Stimulated activated CD4-positive, alpha-beta T cell treated with anti-CD3 and anti-CD28 coated beads, Interleukin-15, amount 100 ng/mL, for 48 hours (primary cell): Measurements from ENCODE around the gene VEGFD.
"Not testable (repeated sequence)": the region's sequence is repeated elsewhere in the genome, so short reads cannot be mapped to it uniquely, and the experiment has no call there.

Source experiments
- DNase-seq, 2 donors: peaks; one replicate each; pipeline ENCODE4 v3.0.0-alpha.2; 2020; ENCODE audit warnings: low read depth in 2 of 2

The VEGFD gene

DNA sequence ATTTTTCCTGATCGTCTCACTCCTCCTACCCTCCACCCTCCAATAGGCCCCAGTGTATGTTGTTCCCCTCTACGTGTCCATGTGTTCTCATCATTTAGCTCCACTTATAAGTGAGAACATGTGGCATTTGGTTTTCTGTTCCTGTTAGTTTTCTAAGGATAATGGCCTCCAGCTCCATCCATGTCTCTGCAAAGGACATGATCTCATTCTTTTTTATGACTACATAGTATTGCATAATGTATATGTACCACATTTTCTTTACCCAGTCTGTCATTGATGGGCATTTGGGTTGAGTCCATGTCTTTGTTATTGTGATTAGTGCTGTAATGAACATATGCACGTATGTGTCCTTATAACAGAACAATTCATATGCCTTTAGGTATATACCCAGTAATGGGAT is 78.3 kb downstream of the VEGFD start:
- not testable (repeated sequence) for DNase-seq

DNA sequence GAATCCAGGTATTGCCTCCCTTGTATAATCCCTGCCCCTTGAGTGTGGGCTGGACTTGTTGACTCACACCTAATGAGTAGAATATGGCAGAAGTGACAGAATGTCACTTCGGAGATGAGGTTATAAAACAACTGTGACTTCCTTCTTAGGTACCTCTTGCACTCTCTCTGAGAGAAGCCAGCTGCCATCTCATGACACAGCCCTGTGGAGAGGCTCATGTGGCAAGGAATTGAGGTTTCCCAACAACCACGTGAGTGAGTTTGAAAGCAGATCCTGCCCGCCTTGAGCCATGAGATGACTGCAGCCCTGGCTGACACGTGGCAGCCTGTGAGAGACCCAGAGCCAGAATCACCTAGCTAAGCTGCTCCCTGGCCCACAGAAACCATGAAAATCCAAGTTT is 82.3 kb downstream of the VEGFD start:
- DNase-seq, result peak; percentile 0 to 1

DNA sequence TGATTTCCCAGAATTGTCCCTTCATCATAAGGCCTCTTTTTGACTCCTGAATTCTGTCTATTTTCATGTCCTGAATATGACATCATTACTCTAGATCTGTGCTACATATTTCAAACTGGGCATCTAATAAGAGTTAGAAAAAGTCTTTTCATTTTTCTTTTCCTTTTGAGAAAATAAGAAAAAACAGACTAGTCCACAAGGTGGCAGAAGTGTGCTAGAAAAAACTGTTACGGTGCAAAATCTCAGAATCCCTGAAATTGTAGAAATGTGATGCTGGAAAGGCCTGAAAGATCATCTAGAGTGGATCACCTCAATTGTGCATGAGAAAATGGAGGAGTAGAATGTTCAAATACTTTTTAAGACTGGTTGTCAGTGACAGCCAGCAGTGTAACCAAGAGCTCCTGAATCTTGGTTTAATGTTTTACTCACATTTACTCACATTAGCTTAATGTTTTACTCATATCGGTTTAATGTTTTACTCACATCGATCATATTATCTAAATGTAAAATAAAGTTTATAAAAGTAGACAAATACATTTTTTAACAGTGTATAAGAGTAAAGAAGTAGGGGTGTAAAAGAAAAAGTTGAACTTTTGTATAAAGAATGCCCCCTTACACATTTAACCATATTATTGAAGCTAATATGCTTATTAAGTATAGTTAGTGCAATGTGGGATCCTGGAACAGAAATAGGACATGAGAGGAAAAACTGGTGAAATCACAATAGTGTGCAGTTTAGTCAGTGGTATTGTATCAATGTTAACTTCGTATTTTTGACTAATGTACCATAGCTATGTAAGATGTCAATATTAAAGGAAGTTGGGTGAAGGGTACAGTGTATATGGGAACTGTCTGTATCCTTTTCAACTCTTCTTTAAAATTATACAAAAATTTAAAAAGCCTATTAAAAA is 84.0 kb downstream of the VEGFD start:
- DNase-seq, result no peak

DNA sequence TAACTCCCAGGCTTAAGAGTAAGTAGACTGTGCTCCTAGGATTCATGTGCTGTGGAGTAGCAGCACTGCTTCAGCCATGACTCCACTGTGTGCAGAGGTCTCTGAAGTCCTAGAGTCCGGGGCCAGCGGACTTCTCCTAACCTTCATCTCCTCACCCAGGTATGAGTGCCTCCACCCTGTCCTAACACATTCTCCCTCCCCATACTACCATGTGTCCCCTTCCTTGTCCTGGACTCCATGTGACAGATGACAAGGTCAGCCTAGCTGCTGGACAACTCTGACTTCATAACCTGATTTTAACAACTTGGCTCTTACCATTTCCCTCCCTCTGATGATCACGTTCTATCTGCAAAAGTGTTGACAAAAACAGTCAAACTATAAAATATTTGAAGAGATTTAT is 85.4 kb downstream of the VEGFD start:
- DNase-seq, result no peak

- no peak for DNase-seq
Observed at GRCh38 chrX:15298201-15298600, 86.0 kb downstream of the VEGFD start.
